Spleen (tissue), 11 donors: ENCODE measurements around the gene PRSS57. TPM values are rescaled to one million over a fixed set of nuclear protein-coding genes. Genes with fewer than 3 reads are reported as not detected.
A peak's percentile ranks its signal among the peaks of the same experiment; 100 is the strongest.

ENCODE experiments used
- DNase-seq: peaks from one replicate; pipeline ENCODE4 v3.0.0-alpha.2; 2020
- H3K27ac ChIP-seq, 8 donors: fragments of 200-600 bp; sonication (generic) in 7 of 8; 1 replicate in 4 of 8; 2 replicates in 4 of 8; pipeline versions ENCODE4 v1.5.0 to v1.8.0; 2016 to 2021; ENCODE audit warnings: inconsistent platforms in 4 of 8, mild to moderate bottlenecking in 4 of 8, moderate library complexity in 1 of 8
- H3K27me3 ChIP-seq, 7 donors: fragments of 200-600 bp; sonication (generic) in 6 of 7; replicated peaks in 1 of 7; 1 replicate in 4 of 7; 2 replicates in 3 of 7; pipeline versions ENCODE4 v1.5.0 to v1.8.0; 2016 to 2021; ENCODE audit warnings: inconsistent platforms in 3 of 7, mild to moderate bottlenecking in 1 of 7
- H3K36me3 ChIP-seq, 6 donors: fragments of 200-600 bp; sonication (generic) in 5 of 6; 1 replicate in 4 of 6; 2 replicates in 2 of 6; pipeline versions ENCODE4 v1.5.0 to v1.8.0; 2016 to 2021; ENCODE audit warnings: inconsistent platforms in 2 of 6
- H3K4me1 ChIP-seq, 6 donors: fragments of 200-600 bp; sonication (generic) in 5 of 6; 1 replicate in 3 of 6; 2 replicates in 3 of 6; pipeline versions ENCODE4 v1.5.0 to v1.8.0; 2016 to 2021; ENCODE audit warnings: inconsistent platforms in 3 of 6
- H3K4me3 ChIP-seq, 8 donors: fragments of 200-600 bp; sonication (generic) in 7 of 8; 1 replicate in 4 of 8; 2 replicates in 4 of 8; pipeline versions ENCODE4 v1.5.0 to v1.8.0; 2016 to 2021; ENCODE audit warnings: inconsistent platforms in 4 of 8, mild to moderate bottlenecking in 4 of 8, moderate library complexity in 2 of 8
- H3K9me3 ChIP-seq, 8 donors: fragments of 200-600 bp; sonication (generic) in 7 of 8; 1 replicate in 4 of 8; 2 replicates in 4 of 8; pipeline versions ENCODE4 v1.5.0 to v1.8.0; 2016 to 2021; ENCODE audit warnings: inconsistent platforms in 4 of 8
- CTCF ChIP-seq, 11 experiments: fragments of 200-600 bp in 7 of 11; fragments of 450-650 bp in 4 of 11; sonication (generic) in 4 of 11; IDR thresholded peaks in 8 of 11; conservative IDR thresholded peaks in 3 of 11; 1 replicate in 7 of 11; 2 replicates in 4 of 11; pipeline versions ENCODE4 v1.4.0 to v1.8.0; 2016 to 2021; ENCODE audit warnings: antibody characterized with exemption in 11 of 11, inconsistent platforms in 4 of 11, mild to moderate bottlenecking in 1 of 11
- POLR2A ChIP-seq, 3 donors: fragments of 450-650 bp; IDR thresholded peaks; one replicate each; pipeline ENCODE4 v1.5.1; 2017; ENCODE audit warnings: antibody characterized with exemption in 3 of 3, mild to moderate bottlenecking in 1 of 3
- POLR2AphosphoS5 ChIP-seq, 3 donors: sonication (generic); formaldehyde crosslinking; IDR thresholded peaks; one replicate each; pipeline ENCODE4 v1.5.1; 2017; ENCODE audit warnings: antibody characterized with exemption in 3 of 3
- WGBS, 5 donors: extraction: QIAGEN DNeasy Blood & Tissue Kit in 3 of 5; methylation state at CpG; one replicate each; pipeline versions ENCODE4 v1.1.5 to v1.1.7; 2013 to 2018; 5-methylcytosine and 5-hydroxymethylcytosine counted together
- intact Hi-C: fragments of 100-400 bp; cut with DNase I; formaldehyde crosslinking; loops from one replicate; pipeline ENCODE4 v1.15.0; 2023; ENCODE audit warnings: low total_unique reads
- polyA plus RNA-seq, 3 donors: library from polyadenylated mRNA; stranded (reverse); fragments of 200-250 nt; gene quantifications; one replicate each; pipeline ENCODE4 v1.2.1, GENCODE V29; 2013
- total RNA-seq, 7 donors: library from RNA; depleted of rRNA in 3 of 7; stranded (reverse); fragments of >200 nt in 3 of 7; fragmentation: NEBNext Ultra II Directional in 4 of 7; extraction: Animal tissue kit (Norgen Biotek cat#: 25700) in 4 of 7; gene quantifications; one replicate each; pipeline versions ENCODE4 v1.1.0 to v1.2.1, GENCODE V29; 2016 to 2021
- donor health status: healthy with polysubstance abuse.
- donor health status: DM: no; HTN: no; CAD: no; lungs with moderate emphysema.
- donor health status: DM: no; HTN: no; CAD: no.
- donor health status: Bipolar disorder and iron deficiency.
- donor health status: healthy.
- donor health status: DM: no; HTN: no; CAD: no.
- donor health status: DM: yes; HTN: yes; CAD: no.

The PRSS57 gene
- total and polyA plus RNA-seq, 10 donors, result 0.24 to 2.5 (median 0.54) TPM; not detected in 2

- no peaks in the 10 kb centered on the region for H3K4me1 ChIP-seq
- no peaks in the 10 kb centered on the region for H3K9me3 ChIP-seq
- TF ChIP-seq CTCF (IDR thresholded peaks at IDR 0.05 in 8 of 11, conservative IDR thresholded peaks at IDR 0.05 in 3 of 11) (no peak), POLR2A (IDR thresholded peaks at IDR 0.05) (no peak), POLR2AphosphoS5 (IDR thresholded peaks at IDR 0.05) (no peak)
- no peaks in the 10 kb centered on the region for H3K36me3 ChIP-seq
- intact Hi-C loops, result no loop called here
- no peak overlapping the region for H3K4me3 ChIP-seq
- 87 to 96% (median 91%) methylated on average over 11 of the region's 11 CpGs for WGBS, 5 donors
- H3K27me3 ChIP-seq, result no peaks in the 10 kb centered on the region
- no peak overlapping the region for H3K27ac ChIP-seq
- no peak for DNase-seq
Measured at GRCh38 chr19:687569-688166, 7.6 kb downstream of the PRSS57 start.

GRCh38 chr19:686589-687297, 8.5 kb downstream of the PRSS57 start:
- no peaks in the 10 kb centered on the region for H3K36me3 ChIP-seq
- H3K27ac ChIP-seq, result no peak overlapping the region
- DNase-seq, result no peak
- peaks cover 0 to under 1% (median under 1%) of the 10 kb centered on the region in 6 donors for H3K4me1 ChIP-seq
- intact Hi-C loops, result no loop called here
- no peaks in the 10 kb centered on the region for H3K9me3 ChIP-seq
- TF ChIP-seq CTCF (IDR thresholded peaks at IDR 0.05 in 8 of 11, conservative IDR thresholded peaks at IDR 0.05 in 3 of 11) (no peak), POLR2AphosphoS5 (IDR thresholded peaks at IDR 0.05) (no peak), POLR2A (IDR thresholded peaks at IDR 0.05) (no peak)
- H3K27me3 ChIP-seq, result no peaks in the 10 kb centered on the region
- no peak overlapping the region for H3K4me3 ChIP-seq
- 72 to 83% (median 77%) methylated on average over 13 to 17 of the region's 17 CpGs for WGBS, 5 donors

- Histone ChIP-seq H3K27me3 (no peaks in the 10 kb centered on the region), H3K36me3 (no peaks in the 10 kb centered on the region), H3K9me3 (no peaks in the 10 kb centered on the region), H3K27ac (no peak overlapping the region), H3K4me1 (peaks cover 0 to 13% (median 9%) of the 10 kb centered on the region in 6 donors), H3K4me3 (no peak overlapping the region)
- TF ChIP-seq CTCF (IDR thresholded peaks at IDR 0.05 in 8 of 11, conservative IDR thresholded peaks at IDR 0.05 in 3 of 11), result no peak
- TF ChIP-seq POLR2A (IDR thresholded peaks at IDR 0.05), result no peak
- TF ChIP-seq POLR2AphosphoS5 (IDR thresholded peaks at IDR 0.05), result no peak
- 78 to 90% (median 84%) methylated on average over 25 to 31 of the region's 31 CpGs for WGBS, 5 donors
- intact Hi-C loops, result no loop called here
- no peak for DNase-seq
Measured at GRCh38 chr19:685454-685931, 9.8 kb downstream of the PRSS57 start.

- Histone ChIP-seq H3K4me3 (no peak overlapping the region), H3K27ac (no peak overlapping the region), H3K36me3 (no peaks in the 10 kb centered on the region), H3K4me1 (peaks cover 5 to 34% (median 25%) of the 10 kb centered on the region in 6 donors), H3K27me3 (peaks cover 0 to 3% (median 0%) of the 10 kb centered on the region in 7 donors), H3K9me3 (no peaks in the 10 kb centered on the region)
- 77 to 93% (median 87%) methylated on average over 11 to 25 of the region's 25 CpGs for WGBS, 5 donors
- TF ChIP-seq CTCF (IDR thresholded peaks at IDR 0.05 in 8 of 11, conservative IDR thresholded peaks at IDR 0.05 in 3 of 11), result no peak
- TF ChIP-seq POLR2AphosphoS5 (IDR thresholded peaks at IDR 0.05), result no peak
- TF ChIP-seq POLR2A (IDR thresholded peaks at IDR 0.05), result no peak
- DNase-seq, result peak; percentile 84
- intact Hi-C loops, result no loop called here
Measured at GRCh38 chr19:682678-683320, 12.5 kb downstream of the PRSS57 start.
